OCI-LY7 (cell line): ENCODE measurements around the gene SLIT3.

Experiments used
- EZH2phosphoT487 ChIP-seq: fragments of 200-600 bp; sonication (generic); IDR thresholded peaks from 2 replicates; pipeline ENCODE4 v1.6.1; 2018; ENCODE audit warnings: low read depth, borderline replicate concordance, mild to moderate bottlenecking, mixed run types, antibody characterized with exemption, low read length, moderate library complexity, mixed read lengths
- TF ChIP-seq, protein P1 (sequence below): fragments of 200-600 bp; sonication (generic); conservative IDR thresholded peaks from 2 replicates; pipeline ENCODE4 v1.5.1; 2014; ENCODE audit warnings: mild to moderate bottlenecking, antibody characterized with exemption, low read length, moderate library complexity, mixed read lengths

DNA sequence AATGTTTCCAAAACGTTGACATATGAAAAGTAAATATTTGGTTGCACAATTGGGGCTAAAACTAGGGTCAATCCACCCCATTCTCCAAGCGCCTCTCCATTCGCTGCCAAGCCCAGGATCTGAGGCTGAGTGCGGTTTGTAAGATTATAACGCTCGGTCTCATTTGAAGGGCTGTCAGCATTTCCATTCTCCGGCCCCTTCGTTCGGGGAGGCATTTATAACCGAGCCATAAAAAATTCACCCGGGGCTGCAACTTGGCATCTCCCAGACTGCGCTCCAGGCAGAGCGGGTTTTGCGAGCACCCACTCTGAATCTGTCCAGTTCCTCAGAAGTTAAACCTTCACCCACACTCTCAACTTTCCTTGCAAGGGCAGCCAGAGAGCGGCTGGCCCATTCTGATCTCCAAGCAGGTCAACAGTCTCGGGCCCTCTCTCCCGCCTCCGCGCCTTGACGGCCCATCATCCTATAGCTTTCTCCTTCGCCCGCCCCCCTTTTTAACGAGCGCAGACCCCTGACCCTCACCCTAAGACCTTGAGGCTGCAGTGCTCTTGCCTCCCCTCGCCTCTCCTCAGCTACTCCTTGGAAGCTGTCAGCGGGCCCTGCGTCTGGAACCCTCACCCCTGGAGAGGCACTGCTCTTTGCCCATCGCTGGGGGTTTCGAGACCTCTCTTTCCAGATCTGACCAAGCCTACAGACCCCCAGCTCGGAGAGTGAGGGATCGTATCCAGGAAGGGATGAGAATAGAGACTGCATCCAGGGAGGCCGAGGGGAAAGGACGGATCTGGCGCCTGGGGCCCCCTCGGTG is 1.1 kb downstream of the SLIT3 start:
- TF ChIP-seq, protein P1, sequence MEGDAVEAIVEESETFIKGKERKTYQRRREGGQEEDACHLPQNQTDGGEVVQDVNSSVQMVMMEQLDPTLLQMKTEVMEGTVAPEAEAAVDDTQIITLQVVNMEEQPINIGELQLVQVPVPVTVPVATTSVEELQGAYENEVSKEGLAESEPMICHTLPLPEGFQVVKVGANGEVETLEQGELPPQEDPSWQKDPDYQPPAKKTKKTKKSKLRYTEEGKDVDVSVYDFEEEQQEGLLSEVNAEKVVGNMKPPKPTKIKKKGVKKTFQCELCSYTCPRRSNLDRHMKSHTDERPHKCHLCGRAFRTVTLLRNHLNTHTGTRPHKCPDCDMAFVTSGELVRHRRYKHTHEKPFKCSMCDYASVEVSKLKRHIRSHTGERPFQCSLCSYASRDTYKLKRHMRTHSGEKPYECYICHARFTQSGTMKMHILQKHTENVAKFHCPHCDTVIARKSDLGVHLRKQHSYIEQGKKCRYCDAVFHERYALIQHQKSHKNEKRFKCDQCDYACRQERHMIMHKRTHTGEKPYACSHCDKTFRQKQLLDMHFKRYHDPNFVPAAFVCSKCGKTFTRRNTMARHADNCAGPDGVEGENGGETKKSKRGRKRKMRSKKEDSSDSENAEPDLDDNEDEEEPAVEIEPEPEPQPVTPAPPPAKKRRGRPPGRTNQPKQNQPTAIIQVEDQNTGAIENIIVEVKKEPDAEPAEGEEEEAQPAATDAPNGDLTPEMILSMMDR: no peak
- TF ChIP-seq EZH2phosphoT487: no peak
